Spinal cord (tissue), 10 donors: ENCODE data around the gene KDM5C. TPM values are rescaled to one million over a fixed set of nuclear protein-coding genes. Genes with fewer than 3 reads are reported as not detected.
A peak's percentile ranks its signal among the peaks of the same experiment; 100 is the strongest.

ENCODE experiments used
- DNase-seq, 6 donors: peaks; one replicate each; pipeline versions ENCODE4 v3.0.0 to v3.0.0-alpha.2; 2013 to 2015; ENCODE audit warnings: low spot score in 6 of 6, low read depth in 4 of 6
- H3K27ac ChIP-seq: one replicate; pipeline ENCODE4 v1.5.1; 2013; ENCODE audit warnings: low read depth, low read length, control low read depth
- H3K27me3 ChIP-seq: one replicate; pipeline ENCODE4 v1.6.1; 2013; ENCODE audit warnings: low read length; ENCODE audit not compliant: control insufficient read depth, insufficient read depth
- H3K36me3 ChIP-seq: one replicate; pipeline ENCODE4 v1.6.1; 2013; ENCODE audit warnings: low read length; ENCODE audit not compliant: control insufficient read depth, insufficient read depth
- H3K4me1 ChIP-seq: one replicate; pipeline ENCODE4 v1.6.1; 2013; ENCODE audit warnings: low read length; ENCODE audit not compliant: control insufficient read depth, insufficient read depth
- H3K4me3 ChIP-seq: one replicate; pipeline ENCODE4 v1.5.1; 2013; ENCODE audit warnings: low read depth, low read length, control low read depth
- H3K9me3 ChIP-seq: one replicate; pipeline ENCODE4 v1.6.1; 2013; ENCODE audit warnings: low read length; ENCODE audit not compliant: control insufficient read depth, insufficient read depth
- WGBS: methylation state at CpG from one replicate; pipeline ENCODE4 v1.1.5; 2013; ENCODE audit warnings: missing lambda C conversion rate; ENCODE audit not compliant: insufficient coverage; 5-methylcytosine and 5-hydroxymethylcytosine counted together
- long read RNA-seq, 4 donors: transcript quantifications; one replicate each; lab custom pipeline, GENCODE V29; 2026
- polyA plus RNA-seq, 2 donors: library from polyadenylated mRNA; unstranded; fragments of 120-200 nt; gene quantifications; one replicate each; pipeline ENCODE4 v1.2.1, GENCODE V29; 2013; ENCODE audit not compliant: insufficient read length in 2 of 2
- total RNA-seq, 2 donors: library from RNA; depleted of rRNA in 1 of 2; stranded (reverse); fragments of 120-200 nt in 1 of 2; fragments of >200 nt in 1 of 2; gene quantifications; one replicate each; pipeline versions ENCODE4 v1.2.3 to v1.2.4, GENCODE V29; 2013 to 2014
- donor health status: healthy.

KDM5C gene
- total RNA-seq (10 to 100 TPM; 82.0 to 82.4 TPM), polyA plus RNA-seq (10 to 100 TPM; 60.2 to 63.7 TPM)
- long read RNA-seq, donor 1, full-length matches to known transcripts, result 4 of 4 reads
- long read RNA-seq, donor 1, partial matches to known transcripts, result 0 of 4 reads
- long read RNA-seq, donor 1, other reads (novel, unspliced or antisense), result 0 of 4 reads
- long read RNA-seq, donor 2, partial matches to known transcripts, result 0 of 1 reads
- long read RNA-seq, donor 2, other reads (novel, unspliced or antisense), result 0 of 1 reads
- long read RNA-seq, donor 3, partial matches to known transcripts, result 0 of 1 reads
- long read RNA-seq, donor 3, other reads (novel, unspliced or antisense), result 0 of 1 reads
- long read RNA-seq, donor 4, full-length matches to known transcripts, result 3 of 67 reads
- long read RNA-seq, donor 4, partial matches to known transcripts, result 64 of 67 reads
- long read RNA-seq, donor 4, other reads (novel, unspliced or antisense), result 0 of 67 reads

- Histone ChIP-seq H3K36me3 (peaks cover 20% of the 10 kb centered on the region), H3K27me3 (peaks cover 11% of the 10 kb centered on the region), H3K27ac (peak within 1 kb of the TSS; percentile 87), H3K9me3 (no peaks in the 10 kb centered on the region), H3K4me1 (peaks cover 27% of the 10 kb centered on the region), H3K4me3 (peak within 1 kb of the TSS; percentile 94)
- DNase-seq, result peak; percentile 78 to 98 (median 93)
- WGBS, result 0% methylated on average over 59 of the region's 67 CpGs
These were observed at the start of gene KDM5C for GRCh38 chrX:53224860-53225797. TSS of gene KDM5C (minus strand) at chrX:53225207. CDS start at chrX:53224889, 318 bp downstream.

GRCh38 chrX:53272808-53273337, 47.9 kb upstream of the KDM5C start:
- no peak for DNase-seq
- WGBS, result 57% methylated on average over 3 of the region's 8 CpGs
- Histone ChIP-seq H3K4me3 (no peak overlapping the region), H3K9me3 (no peaks in the 10 kb centered on the region), H3K27ac (no peak overlapping the region), H3K27me3 (peaks cover 33% of the 10 kb centered on the region), H3K36me3 (no peaks in the 10 kb centered on the region), H3K4me1 (no peaks in the 10 kb centered on the region)

GRCh38 chrX:53269536-53270107, 44.6 kb upstream of the KDM5C start:
- peaks cover 49% of the 10 kb centered on the region for H3K27me3 ChIP-seq

GRCh38 chrX:53268173-53268572, 43.2 kb upstream of the KDM5C start:
- WGBS, result 76% methylated on average over 6 of the region's 7 CpGs
- H3K27ac ChIP-seq, result no peak overlapping the region
- DNase-seq, result no peak
- peaks cover 4% of the 10 kb centered on the region for H3K4me1 ChIP-seq
- peaks cover 57% of the 10 kb centered on the region for H3K27me3 ChIP-seq
- no peaks in the 10 kb centered on the region for H3K9me3 ChIP-seq
- H3K36me3 ChIP-seq, result no peaks in the 10 kb centered on the region
- no peak overlapping the region for H3K4me3 ChIP-seq

More at GRCh38 chrX:53269536-53270107, 44.6 kb upstream of the KDM5C start:
- DNase-seq, result no peak
- Histone ChIP-seq H3K4me3 (no peak overlapping the region), H3K36me3 (no peaks in the 10 kb centered on the region), H3K4me1 (peaks cover 3% of the 10 kb centered on the region), H3K9me3 (no peaks in the 10 kb centered on the region), H3K27ac (no peak overlapping the region)
- WGBS, result 74% methylated on average over 14 of the region's 14 CpGs

- 70% methylated on average over 6 of the region's 11 CpGs for WGBS
- H3K36me3 ChIP-seq, result no peaks in the 10 kb centered on the region
- H3K4me3 ChIP-seq, result no peak overlapping the region
- H3K27ac ChIP-seq, result no peak overlapping the region
- no peak for DNase-seq
- peaks cover 57% of the 10 kb centered on the region for H3K27me3 ChIP-seq
- H3K4me1 ChIP-seq, result peaks cover 17% of the 10 kb centered on the region
- no peaks in the 10 kb centered on the region for H3K9me3 ChIP-seq
These were observed 41.9 kb upstream of the KDM5C start for GRCh38 chrX:53266914-53267313.

GRCh38 chrX:53265771-53266574, 41.0 kb upstream of the KDM5C start:
- Histone ChIP-seq H3K36me3 (no peaks in the 10 kb centered on the region), H3K27me3 (peaks cover 55% of the 10 kb centered on the region), H3K27ac (no peak overlapping the region), H3K4me3 (no peak overlapping the region), H3K4me1 (peaks cover 23% of the 10 kb centered on the region), H3K9me3 (no peaks in the 10 kb centered on the region)
- DNase-seq, result no peak
- 68% methylated on average over 3 of the region's 8 CpGs for WGBS

GRCh38 chrX:53263597-53264094, 38.6 kb upstream of the KDM5C start:
- Histone ChIP-seq H3K36me3 (no peaks in the 10 kb centered on the region), H3K9me3 (no peaks in the 10 kb centered on the region), H3K4me1 (peaks cover 24% of the 10 kb centered on the region), H3K4me3 (no peak overlapping the region), H3K27ac (no peak overlapping the region), H3K27me3 (peaks cover 46% of the 10 kb centered on the region)
- no peak for DNase-seq
- WGBS, result 79% methylated on average over 11 of the region's 11 CpGs

- DNase-seq, result no peak
- Histone ChIP-seq H3K27ac (no peak overlapping the region), H3K4me1 (peaks cover 24% of the 10 kb centered on the region), H3K9me3 (no peaks in the 10 kb centered on the region), H3K4me3 (no peak overlapping the region), H3K27me3 (peaks cover 47% of the 10 kb centered on the region), H3K36me3 (no peaks in the 10 kb centered on the region)
- WGBS, result 47% methylated on average over 6 of the region's 8 CpGs
These were observed 37.9 kb upstream of the KDM5C start for GRCh38 chrX:53262918-53263394.
